A673 (cell line): ENCODE data around the gene SECTM1.

Experiments used
- EZH2 ChIP-seq: fragments of 200-600 bp; sonication (generic); IDR thresholded peaks from 2 replicates; pipeline ENCODE4 v1.6.1; 2017; ENCODE audit warnings: borderline replicate concordance, low read depth, mild to moderate bottlenecking, mixed read lengths, antibody characterized with exemption, low read length; ENCODE audit not compliant: poor library complexity, severe bottlenecking
- TF ChIP-seq, protein P1 (sequence below): fragments of 300-800, 200-600 bp; sonication (generic); conservative IDR thresholded peaks from 2 replicates; pipeline ENCODE4 v1.5.1; 2017; ENCODE audit warnings: low read depth, mild to moderate bottlenecking, antibody characterized with exemption, low read length, moderate library complexity, mixed read lengths

DNA sequence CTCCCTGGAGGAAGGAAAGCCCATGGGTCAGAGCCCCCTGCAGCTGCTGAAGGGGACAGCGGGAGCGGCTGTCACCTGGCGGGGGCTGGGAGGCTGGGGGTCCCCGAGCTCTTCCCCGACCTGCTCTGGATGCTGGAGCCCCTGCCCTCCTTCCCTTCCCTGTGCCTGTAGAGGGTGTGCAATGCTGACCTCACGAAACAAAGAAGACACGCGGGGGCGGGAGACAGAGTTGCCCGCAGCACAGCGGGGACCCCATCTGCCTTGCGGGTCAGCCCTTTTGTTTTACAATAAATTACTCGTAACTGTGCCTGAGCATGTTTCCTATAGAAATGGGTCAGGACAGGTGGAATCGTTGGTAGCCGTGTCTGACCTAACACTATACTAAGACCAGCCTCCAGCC lies 6.3 kb downstream of the SECTM1 start:
- TF ChIP-seq, protein P1, sequence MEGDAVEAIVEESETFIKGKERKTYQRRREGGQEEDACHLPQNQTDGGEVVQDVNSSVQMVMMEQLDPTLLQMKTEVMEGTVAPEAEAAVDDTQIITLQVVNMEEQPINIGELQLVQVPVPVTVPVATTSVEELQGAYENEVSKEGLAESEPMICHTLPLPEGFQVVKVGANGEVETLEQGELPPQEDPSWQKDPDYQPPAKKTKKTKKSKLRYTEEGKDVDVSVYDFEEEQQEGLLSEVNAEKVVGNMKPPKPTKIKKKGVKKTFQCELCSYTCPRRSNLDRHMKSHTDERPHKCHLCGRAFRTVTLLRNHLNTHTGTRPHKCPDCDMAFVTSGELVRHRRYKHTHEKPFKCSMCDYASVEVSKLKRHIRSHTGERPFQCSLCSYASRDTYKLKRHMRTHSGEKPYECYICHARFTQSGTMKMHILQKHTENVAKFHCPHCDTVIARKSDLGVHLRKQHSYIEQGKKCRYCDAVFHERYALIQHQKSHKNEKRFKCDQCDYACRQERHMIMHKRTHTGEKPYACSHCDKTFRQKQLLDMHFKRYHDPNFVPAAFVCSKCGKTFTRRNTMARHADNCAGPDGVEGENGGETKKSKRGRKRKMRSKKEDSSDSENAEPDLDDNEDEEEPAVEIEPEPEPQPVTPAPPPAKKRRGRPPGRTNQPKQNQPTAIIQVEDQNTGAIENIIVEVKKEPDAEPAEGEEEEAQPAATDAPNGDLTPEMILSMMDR: no peak
- TF ChIP-seq EZH2: no peak
